K562 (cell line): ENCODE results near the gene PLA1A. TPM values are rescaled to one million over a fixed set of nuclear protein-coding genes. Genes with fewer than 3 reads are reported as not detected.

Experiments
- ATAC-seq: fragments of 200-7000 bp; cut with Tn5 transposase; 3 replicates; pipeline ENCODE4 v1.9.1; 2020; ENCODE audit warnings: moderate library complexity
- BruUV-seq: library from RNA; stranded (reverse); fragments of 400-500 nt; replicated peaks from 2 replicates; lab custom pipeline; 2021; lab: Mats Ljungman, UMichigan
- CTCF ChIA-PET: fragments of 300-600 bp; formaldehyde crosslinking; extraction: SDS; loops from one replicate; lab custom pipeline; 2021; ENCODE audit warnings: low intra/inter-chr PET ratio; lab: Yijun Ruan, JAX
- POLR2A ChIA-PET: fragments of 300-600, 350-650 bp; sonication (Branson Sonifier 250); formaldehyde crosslinking; extraction: SDS; loops from one replicate; lab custom pipeline; 2021; ENCODE audit warnings: antibody characterized with exemption, inconsistent platforms; lab: Yijun Ruan, JAX
- DNase-seq, 4 experiments: peaks; one replicate each; pipeline versions ENCODE4 v3.0.0 to v3.0.0-alpha.2; 2011 to 2018; ENCODE audit warnings: low spot score in 3 of 4, mixed read lengths in 3 of 4; ENCODE audit errors: extremely low read depth in 1 of 4
- FAIRE-seq: peaks from 2 replicates; lab custom pipeline; 2011; peaks lifted over from hg19 to GRCh38; lab: Jason Lieb, UNC
- H2AFZ ChIP-seq: 2 replicates; pipeline ENCODE4 v1.6.0; 2011; ENCODE audit warnings: low read depth, low read length, control low read depth, inconsistent platforms
- H3K27ac ChIP-seq: fragments of 200-600 bp; 3 replicates; pipeline ENCODE4 v1.8.0; 2011; ENCODE audit warnings: low read depth, mild to moderate bottlenecking, control low read depth, inconsistent platforms, low read length, moderate library complexity, mixed read lengths; ENCODE audit errors: extremely low read depth
- H3K27me3 ChIP-seq, 2 experiments: fragments of 300-600 bp in 1 of 2; 2 replicates in 1 of 2; 3 replicates in 1 of 2; pipeline versions ENCODE4 v1.6.0 to v1.8.0; 2011; ENCODE audit warnings: inconsistent platforms in 2 of 2, low read length in 2 of 2, mild to moderate bottlenecking in 1 of 2, mixed read lengths in 1 of 2, moderate library complexity in 1 of 2; ENCODE audit not compliant: control insufficient read depth in 2 of 2, insufficient read depth in 2 of 2
- H3K36me3 ChIP-seq: fragments of 300-600 bp; 3 replicates; pipeline ENCODE4 v1.8.0; 2011; ENCODE audit warnings: mild to moderate bottlenecking, low read length, inconsistent platforms; ENCODE audit not compliant: control insufficient read depth, insufficient read depth
- H3K4me1 ChIP-seq, 2 experiments: fragments of 200-600 bp in 1 of 2; replicated peaks in 1 of 2; 2 replicates in 1 of 2; 3 replicates in 1 of 2; pipeline versions ENCODE4 v1.5.1 to v1.8.0; 2011; ENCODE audit warnings: inconsistent platforms in 2 of 2, low read length in 2 of 2, mild to moderate bottlenecking in 1 of 2, mixed read lengths in 1 of 2, moderate library complexity in 1 of 2; ENCODE audit not compliant: control insufficient read depth in 2 of 2, insufficient read depth in 2 of 2
- H3K4me2 ChIP-seq: 2 replicates; pipeline ENCODE4 v1.6.1; 2011; ENCODE audit warnings: low read length, control low read depth, inconsistent platforms, mixed read lengths; ENCODE audit not compliant: insufficient read depth
- H3K4me3 ChIP-seq: fragments of 200-600 bp; sonication (generic), shearing (Covaris generic); 2 replicates; pipeline ENCODE4 v1.5.1; 2016; ENCODE audit warnings: control low read depth, inconsistent platforms
- H3K79me2 ChIP-seq: fragments of 200-600 bp; 3 replicates; pipeline ENCODE4 v1.8.0; 2011; ENCODE audit warnings: low read length, inconsistent platforms; ENCODE audit not compliant: control insufficient read depth, insufficient read depth
- H3K9ac ChIP-seq, 2 experiments: 2 replicates each; pipeline versions ENCODE4 v1.6.0 to v1.6.1; 2011; ENCODE audit warnings: low read depth in 2 of 2, low read length in 2 of 2, control low read depth in 1 of 2, inconsistent platforms in 1 of 2, mild to moderate bottlenecking in 1 of 2, mixed read lengths in 1 of 2; ENCODE audit not compliant: insufficient read depth in 1 of 2
- H3K9me1 ChIP-seq: one replicate; pipeline ENCODE4 v1.6.0; 2011; ENCODE audit warnings: inconsistent platforms, mild to moderate bottlenecking, low read length, moderate library complexity; ENCODE audit not compliant: control insufficient read depth, insufficient read depth
- H3K9me3 ChIP-seq: replicated peaks from 2 replicates; pipeline ENCODE4 v1.5.1; 2011; ENCODE audit warnings: low read depth, low read length, inconsistent platforms; ENCODE audit not compliant: control insufficient read depth, insufficient read depth
- H4K20me1 ChIP-seq: replicated peaks from 2 replicates; pipeline ENCODE4 v1.6.1; 2011; ENCODE audit warnings: low read length, inconsistent platforms, mixed read lengths; ENCODE audit not compliant: control insufficient read depth, insufficient read depth
- AFF4 ChIP-seq: sonication (generic); formaldehyde crosslinking; IDR thresholded peaks from 2 replicates; pipeline ENCODE4 v1.8.0; 2023; ENCODE audit warnings: mild to moderate bottlenecking, missing genetic modification reagents
- CHCHD3 ChIP-seq: fragments of 250-450 bp; sonication (Bioruptor Pico); IDR thresholded peaks from 2 replicates; pipeline ENCODE4 v2.1.2; 2022; ENCODE audit warnings: mild to moderate bottlenecking
- E2F4 ChIP-seq: sonication (generic); formaldehyde crosslinking; IDR thresholded peaks from 2 replicates; pipeline ENCODE4 v1.8.0; 2022; ENCODE audit warnings: mild to moderate bottlenecking, low read depth, missing genetic modification reagents
- ERF ChIP-seq: fragments of 450-650 bp; formaldehyde crosslinking; IDR thresholded peaks from 2 replicates; pipeline ENCODE4 v1.4.0; 2020; ENCODE audit warnings: mild to moderate bottlenecking, mixed read lengths
- FOXJ3 ChIP-seq: sonication (generic); formaldehyde crosslinking; IDR thresholded peaks from 2 replicates; pipeline ENCODE4 v1.4.0; 2020; ENCODE audit warnings: mild to moderate bottlenecking, missing genetic modification reagents
- GMEB1 ChIP-seq: fragments of 250-450 bp; sonication (Bioruptor Pico); IDR thresholded peaks from 2 replicates; pipeline ENCODE4 v1.4.0; 2020; ENCODE audit warnings: mild to moderate bottlenecking
- KLF13 ChIP-seq: fragments of 450-650 bp; IDR thresholded peaks from 2 replicates; pipeline ENCODE4 v1.6.1; 2016; ENCODE audit warnings: missing genetic modification characterization, low read depth, mild to moderate bottlenecking, missing compliant biosample characterization, moderate library complexity, borderline replicate concordance
- LCOR ChIP-seq: sonication (generic); formaldehyde crosslinking; IDR thresholded peaks from 2 replicates; pipeline ENCODE4 v1.8.0; 2022; ENCODE audit warnings: mild to moderate bottlenecking, missing genetic modification reagents
- MAX ChIP-seq: sonication (generic); formaldehyde crosslinking; IDR thresholded peaks from 2 replicates; pipeline ENCODE4 v1.9.0; 2022; ENCODE audit warnings: mild to moderate bottlenecking, missing genetic modification reagents
- MYNN ChIP-seq, 2 experiments: sonication (generic); formaldehyde crosslinking in 1 of 2; IDR thresholded peaks; 2 replicates each; pipeline versions ENCODE4 v1.5.0 to v1.6.1; 2016 to 2020; ENCODE audit warnings: antibody characterized with exemption in 1 of 2, missing genetic modification reagents in 1 of 2
- PHF20 ChIP-seq: fragments of 450-650 bp; IDR thresholded peaks from 2 replicates; pipeline ENCODE4 v1.6.1; 2018; ENCODE audit not compliant: partially characterized antibody
- SMARCA5 ChIP-seq: fragments of 450-650 bp; IDR thresholded peaks from 2 replicates; pipeline ENCODE4 v1.6.1; 2016
- ZNF551 ChIP-seq: fragments of 250-450 bp; sonication (Bioruptor Pico); IDR thresholded peaks from 2 replicates; pipeline ENCODE4 v1.5.0; 2021; ENCODE audit warnings: mild to moderate bottlenecking, moderate library complexity
- ZNF699 ChIP-seq: fragments of 250-450 bp; sonication (Bioruptor Pico); IDR thresholded peaks from 2 replicates; pipeline ENCODE4 v1.8.0; 2021; ENCODE audit warnings: mild to moderate bottlenecking, moderate library complexity; ENCODE audit not compliant: insufficient replicate concordance
- WGBS: fragments of 100-300 bp; shearing (Covaris generic); methylation state at CpG from one replicate; pipeline ENCODE4 v1.1.6; 2016; ENCODE audit warnings: low coverage, mixed read lengths; ENCODE audit not compliant: insufficient coverage; ENCODE audit errors: missing lambda C conversion rate; 5-methylcytosine and 5-hydroxymethylcytosine counted together
- in situ Hi-C: fragments of 300-500 bp; cut with MboI; formaldehyde crosslinking; loops from 4 replicates; pipeline ENCODE4 v1.15.0; 2018; ENCODE audit warnings: inconsistent platforms, mixed read lengths
- intact Hi-C: fragments of 100-400 bp; cut with micrococcal nuclease; formaldehyde crosslinking; loops from 2 replicates; pipeline ENCODE4 v1.14.2; 2022
- polyA plus RNA-seq, 8 experiments: library from polyadenylated mRNA; depleted of rRNA in 4 of 8; stranded (reverse) in 5 of 8; unstranded in 3 of 8; fragments of >200 nt; fragmentation: Nextera tagmentation in 2 of 8; fragmentation: Illumina TruSeq in 1 of 8; extraction: Ambion mirVana in 2 of 8; extraction: Trizol in 1 of 8; gene quantifications; 2 replicates each; pipeline versions ENCODE4 v1.2.1 to v1.2.3, GENCODE V29; 2011 to 2014; ENCODE audit warnings: inconsistent platforms in 1 of 8, missing spikeins in 1 of 8
- total RNA-seq, 7 experiments: library from RNA; depleted of rRNA in 6 of 7; stranded (reverse); fragments of >200 nt in 6 of 7; fragmentation: Illumina TruSeq in 2 of 7; extraction: Trizol in 2 of 7; gene quantifications; 2 replicates each; pipeline versions ENCODE4 v1.2.1 to v1.2.3, GENCODE V29; 2011 to 2021; ENCODE audit warnings: low replicate concordance in 1 of 7

PLA1A gene
- total and polyA plus RNA-seq, 9 of the 15 experiments (the other 6 are each of a cell fraction or from before 2014, with no cell fraction given) = not detected

GRCh38 chr3:119585856-119586570, 11.7 kb upstream of the PLA1A start (continued):
- no peak for TF ChIP-seq KLF13 (tag)
- no peak for TF ChIP-seq PHF20

- 20% methylated on average over 3 of the region's 3 CpGs for WGBS
- Histone ChIP-seq H3K4me3 (no peak overlapping the region), H3K9ac (no peak overlapping the region), H3K9me1 (no peaks in the 10 kb centered on the region), H3K27ac (no peak overlapping the region), H3K9me3 (peaks cover 2% of the 10 kb centered on the region; the same call in 1 of the 2 replicates), H3K4me2 (no peak overlapping the region), H3K36me3 (no peaks in the 10 kb centered on the region), H3K27me3 (no peaks in the 10 kb centered on the region; a peak in 1 of 5 replicates), H4K20me1 (no peaks in the 10 kb centered on the region), H3K79me2 (no peaks in the 10 kb centered on the region), H2AFZ (no peak overlapping the region), H3K4me1 (no peaks in the 10 kb centered on the region; a peak in 1 of 5 replicates)
- no peak for DNase-seq
- BruUV-seq = no TSS peak
- in situ Hi-C loops (no loop called here), intact Hi-C loops (no loop called here)
- ChIA-PET POLR2A (interaction anchor here (0.6 kb wide), 1 partner anchor 89 kb away, joined by 3 read pairs; no protein-coding TSS in a partner anchor), CTCF (no interaction called here)
- ATAC-seq = no peak
- no peak for FAIRE-seq
- TF ChIP-seq MAX (CRISPR knock-in tag) = no peak
- TF ChIP-seq ERF (CRISPR knock-in tag) = no peak
- no peak for TF ChIP-seq SMARCA5
- TF ChIP-seq GMEB1 (CRISPR knock-in tag) = no peak
- TF ChIP-seq ZNF699 = no peak
- TF ChIP-seq CHCHD3 = no peak
- TF ChIP-seq ZNF551 (CRISPR knock-in tag) = no peak
- TF ChIP-seq FOXJ3 (CRISPR knock-in tag) = no peak
- no peak for TF ChIP-seq LCOR (CRISPR knock-in tag)
- TF ChIP-seq E2F4 (CRISPR knock-in tag) = no peak
- no peak for TF ChIP-seq AFF4 (CRISPR knock-in tag)
- TF ChIP-seq MYNN (IDR thresholded peaks at IDR 0.05) = no peak
- no peak for TF ChIP-seq MYNN (CRISPR knock-in tag; IDR thresholded peaks at IDR 0.05)
Observed at GRCh38 chr3:119586733-119587172, 10.9 kb upstream of the PLA1A start.
